WERI-Rb-1 (cell line): ENCODE data around the gene ZFP82.

Source experiments
- DNase-seq: peaks from one replicate; pipeline ENCODE4 v3.0.0-alpha.2; 2020
- H3K27ac ChIP-seq: fragments of 250-450 bp; sonication (Bioruptor Pico); 2 replicates; pipeline ENCODE4 v1.5.1; 2020; ENCODE audit warnings: mild to moderate bottlenecking, moderate library complexity
- H3K27me3 ChIP-seq: fragments of 250-450 bp; sonication (Bioruptor Pico); 2 replicates; pipeline ENCODE4 v1.5.1; 2021; ENCODE audit warnings: mild to moderate bottlenecking, low read depth, moderate library complexity; ENCODE audit not compliant: insufficient read depth, severe bottlenecking
- H3K36me3 ChIP-seq: fragments of 250-450 bp; sonication (Bioruptor Pico); 2 replicates; pipeline ENCODE4 v1.5.1; 2020; ENCODE audit warnings: mild to moderate bottlenecking, moderate library complexity
- H3K4me3 ChIP-seq: 2 replicates; pipeline ENCODE4 v1.5.1; 2011; ENCODE audit warnings: low read depth, mild to moderate bottlenecking, control low read depth, low read length
- H3K9me3 ChIP-seq: fragments of 250-450 bp; sonication (Bioruptor Pico); 2 replicates; pipeline ENCODE4 v1.5.1; 2021; ENCODE audit warnings: mild to moderate bottlenecking, moderate library complexity; ENCODE audit not compliant: severe bottlenecking
- CTCF ChIP-seq: IDR thresholded peaks from 2 replicates; pipeline ENCODE4 v1.5.1; 2011; ENCODE audit warnings: low read depth, mild to moderate bottlenecking, control low read depth, inconsistent platforms, low read length

The ZFP82 gene

DNA sequence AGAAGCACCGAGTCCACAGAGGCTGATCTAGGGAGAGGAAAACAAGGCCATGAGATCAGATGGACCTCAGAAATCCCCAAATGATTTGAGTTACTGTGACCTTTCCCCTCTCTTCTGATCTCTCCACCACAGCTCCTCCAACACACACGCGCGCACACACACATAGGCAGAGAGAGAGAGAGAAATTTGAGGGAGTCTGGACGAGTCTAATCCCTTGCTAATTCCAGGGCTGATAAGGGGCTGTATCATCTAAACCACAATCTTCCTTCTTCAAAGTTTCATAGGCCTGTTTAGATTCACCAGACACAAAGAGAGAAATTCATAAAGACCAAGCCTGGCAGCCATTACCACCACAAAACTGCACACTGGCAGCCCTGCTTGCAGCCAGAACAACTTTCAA lies 8.6 kb downstream of the ZFP82 start:
- Histone ChIP-seq H3K9me3 (no peaks in the 10 kb centered on the region), H3K36me3 (peaks cover 65% of the 10 kb centered on the region)

DNA sequence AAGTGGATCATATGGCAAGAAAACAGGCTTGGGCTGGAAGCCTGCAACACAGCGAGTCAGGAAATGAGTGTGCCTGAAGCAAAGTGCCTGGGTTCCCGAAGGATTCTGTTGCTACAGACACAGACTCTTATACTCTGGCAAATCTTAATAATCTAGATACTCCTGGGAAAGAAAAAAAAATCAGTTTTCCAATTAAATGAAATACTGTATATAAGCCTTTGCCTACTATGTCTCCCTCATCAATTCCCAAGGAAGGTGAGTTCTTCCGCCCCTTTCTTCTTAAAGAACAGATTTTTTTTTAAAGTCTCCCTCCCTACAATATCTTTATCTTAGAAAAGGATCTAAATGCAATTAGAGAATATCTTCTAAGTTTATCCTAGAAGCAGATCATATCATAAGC lies 10.3 kb downstream of the ZFP82 start:
- no peak for TF ChIP-seq CTCF
- H3K36me3 ChIP-seq = peaks cover 74% of the 10 kb centered on the region
- H3K27me3 ChIP-seq = no peaks in the 10 kb centered on the region
- H3K4me3 ChIP-seq = no peak overlapping the region
- no peak for DNase-seq
- H3K9me3 ChIP-seq = no peaks in the 10 kb centered on the region
- H3K27ac ChIP-seq = no peak overlapping the region

More for the DNA sequence above, 8.6 kb downstream of the ZFP82 start:
- no peak for TF ChIP-seq CTCF
- Histone ChIP-seq H3K27me3 (no peaks in the 10 kb centered on the region), H3K4me3 (no peak overlapping the region), H3K27ac (no peak overlapping the region)
- DNase-seq = no peak

- Histone ChIP-seq H3K27me3 (no peaks in the 10 kb centered on the region), H3K27ac (no peak overlapping the region), H3K36me3 (peaks cover 87% of the 10 kb centered on the region), H3K9me3 (no peaks in the 10 kb centered on the region), H3K4me3 (no peak overlapping the region)
- DNase-seq = no peak
- no peak for TF ChIP-seq CTCF
Observed at GRCh38 chr19:36404498-36404897, 13.9 kb downstream of the ZFP82 start.

- H3K36me3 ChIP-seq = peaks cover 88% of the 10 kb centered on the region
Observed at GRCh38 chr19:36401475-36401874, 17.0 kb downstream of the ZFP82 start.

GRCh38 chr19:36398571-36398970 lies 19.9 kb downstream of the ZFP82 start:
- Histone ChIP-seq H3K36me3 (peaks cover 89% of the 10 kb centered on the region), H3K27ac (no peak overlapping the region), H3K9me3 (peaks cover 8% of the 10 kb centered on the region), H3K27me3 (no peaks in the 10 kb centered on the region), H3K4me3 (no peak overlapping the region)
- no peak for DNase-seq
- TF ChIP-seq CTCF = no peak

More at GRCh38 chr19:36401475-36401874, 17.0 kb downstream of the ZFP82 start:
- H3K27ac ChIP-seq = no peak overlapping the region
- H3K9me3 ChIP-seq = peaks cover 2% of the 10 kb centered on the region
- no peak overlapping the region for H3K4me3 ChIP-seq
- no peak for DNase-seq
- TF ChIP-seq CTCF = no peak
- H3K27me3 ChIP-seq = no peaks in the 10 kb centered on the region

DNA sequence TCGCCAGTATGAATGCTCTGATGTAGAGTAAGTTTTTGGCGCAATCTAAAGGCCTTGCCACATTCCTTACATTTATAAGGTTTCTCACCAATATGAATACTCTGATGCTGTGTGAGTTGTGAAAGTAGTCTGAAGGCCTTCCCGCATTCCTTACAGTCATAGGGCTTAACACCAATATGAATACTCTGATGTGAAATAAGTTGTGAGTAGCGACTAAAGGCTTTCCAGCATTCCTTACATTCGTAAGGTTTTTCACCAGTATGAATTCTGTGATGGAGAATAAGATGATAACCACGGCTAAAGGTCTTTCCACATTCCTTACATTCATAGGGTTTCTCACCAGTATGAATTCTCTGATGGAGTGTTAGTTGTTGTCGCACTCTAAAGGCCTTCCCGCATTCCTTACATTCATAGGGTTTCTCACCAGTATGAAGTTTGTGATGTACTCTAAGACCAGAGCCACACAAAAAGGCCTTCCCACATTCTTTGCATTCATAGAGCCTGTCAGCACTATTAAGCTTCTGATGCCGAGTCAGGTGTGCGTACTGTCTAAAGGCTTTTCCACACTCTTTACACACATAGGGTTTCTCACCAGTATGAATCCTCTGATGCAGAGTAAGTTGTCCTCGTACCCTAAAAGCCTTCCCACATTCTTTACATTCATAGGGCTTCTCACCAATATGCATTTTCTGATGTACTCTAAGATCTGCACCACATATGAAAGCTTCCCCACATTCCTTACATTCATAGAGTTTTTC lies 25.3 kb downstream of the ZFP82 start:
- no peak for TF ChIP-seq CTCF
- no peak for DNase-seq
- no peak overlapping the region for H3K27ac ChIP-seq
- peaks cover 64% of the 10 kb centered on the region for H3K36me3 ChIP-seq
- H3K9me3 ChIP-seq = peaks cover 28% of the 10 kb centered on the region
- no peaks in the 10 kb centered on the region for H3K27me3 ChIP-seq
- H3K4me3 ChIP-seq = no peak overlapping the region
